GM23248 (cell line): Measurements from ENCODE around the gene GATA5. TPM values are rescaled to one million over a fixed set of nuclear protein-coding genes. Genes with fewer than 3 reads are reported as not detected.

Experiments used
- DNase-seq: peaks from one replicate; pipeline ENCODE4 v3.0.0-alpha.2; 2015
- H2AFZ ChIP-seq: fragments of 200-600 bp; sonication (generic); 2 replicates; pipeline ENCODE4 v1.6.1; 2016; ENCODE audit warnings: antibody characterized with exemption
- H3F3A ChIP-seq: fragments of 200-600 bp; sonication (generic); 2 replicates; pipeline ENCODE4 v1.6.1; 2016; ENCODE audit warnings: mild to moderate bottlenecking, antibody characterized with exemption, mixed run types; ENCODE audit not compliant: insufficient read depth
- H3K27ac ChIP-seq: fragments of 200-600 bp; sonication (generic); 2 replicates; pipeline ENCODE4 v1.5.1; 2016; ENCODE audit warnings: mild to moderate bottlenecking
- H3K27me3 ChIP-seq: fragments of 200-600 bp; sonication (generic); replicated peaks from 2 replicates; pipeline ENCODE4 v1.6.1; 2016; ENCODE audit warnings: mild to moderate bottlenecking; ENCODE audit not compliant: insufficient read depth
- H3K36me3 ChIP-seq: fragments of 200-600 bp; sonication (generic); 2 replicates; pipeline ENCODE4 v1.6.1; 2016; ENCODE audit warnings: low read depth, mild to moderate bottlenecking
- H3K4me1 ChIP-seq: fragments of 200-600 bp; sonication (generic); 2 replicates; pipeline ENCODE4 v1.6.1; 2016; ENCODE audit warnings: mild to moderate bottlenecking; ENCODE audit not compliant: insufficient read depth
- H3K4me2 ChIP-seq: fragments of 200-600 bp; sonication (generic); one replicate; pipeline ENCODE4 v1.6.1; 2016; ENCODE audit warnings: mild to moderate bottlenecking; ENCODE audit not compliant: unreplicated experiment
- H3K4me3 ChIP-seq: fragments of 200-600 bp; sonication (generic); 2 replicates; pipeline ENCODE4 v1.5.1; 2016; ENCODE audit warnings: mild to moderate bottlenecking
- H3K79me2 ChIP-seq: fragments of 200-600 bp; sonication (generic); 2 replicates; pipeline ENCODE4 v1.6.1; 2016; ENCODE audit warnings: mild to moderate bottlenecking; ENCODE audit not compliant: insufficient read depth
- H3K9ac ChIP-seq: fragments of 200-600 bp; sonication (generic); 2 replicates; pipeline ENCODE4 v1.6.1; 2016; ENCODE audit warnings: mild to moderate bottlenecking
- H3K9me2 ChIP-seq: fragments of 200-600 bp; sonication (generic); 2 replicates; pipeline ENCODE4 v1.6.1; 2016; ENCODE audit warnings: mixed run types, mild to moderate bottlenecking, moderate library complexity; ENCODE audit not compliant: insufficient read depth
- H3K9me3 ChIP-seq: fragments of 200-600 bp; sonication (generic); one replicate; pipeline ENCODE4 v1.6.1; 2017; ENCODE audit warnings: low read depth
- H4K20me1 ChIP-seq: fragments of 200-600 bp; sonication (generic); 2 replicates; pipeline ENCODE4 v1.6.0; 2016; ENCODE audit not compliant: insufficient read depth
- EZH2 ChIP-seq: fragments of 200-600 bp; sonication (generic); IDR thresholded peaks from 2 replicates; pipeline ENCODE4 v1.6.1; 2018; ENCODE audit warnings: antibody characterized with exemption, mild to moderate bottlenecking; ENCODE audit not compliant: insufficient read depth, poor library complexity, severe bottlenecking
- EZH2phosphoT487 ChIP-seq: fragments of 200-600 bp; sonication (generic); IDR thresholded peaks from 2 replicates; pipeline ENCODE4 v1.6.1; 2018; ENCODE audit warnings: antibody characterized with exemption, moderate library complexity, mild to moderate bottlenecking, low read depth; ENCODE audit not compliant: insufficient read depth
- WGBS, 2 experiments: methylation state at CpG; one replicate each; pipeline ENCODE4 v1.1.6; 2015 to 2017; ENCODE audit warnings: low lambda C conversion rate in 2 of 2, low coverage in 1 of 2; ENCODE audit errors: missing lambda C conversion rate in 2 of 2; 5-methylcytosine and 5-hydroxymethylcytosine counted together
- in situ Hi-C: fragments of 300-500 bp; cut with MboI; formaldehyde crosslinking; loops from 2 replicates; pipeline ENCODE4 v1.15.0; 2020
- polyA plus RNA-seq: library from polyadenylated mRNA; unstranded; fragments of >200 nt; fragmentation: Nextera tagmentation; extraction: Ambion mirVana; gene quantifications from 2 replicates; pipeline ENCODE4 v1.2.1, GENCODE V29; 2016
- total RNA-seq: library from RNA; depleted of rRNA; stranded (reverse); fragments of >200 nt; shearing (Covaris generic); gene quantifications from 2 replicates; pipeline ENCODE4 v1.2.3, GENCODE V29; 2014

GATA5 gene
- total and polyA plus RNA-seq, 2 experiments from 2014 or later: not detected

GRCh38 chr20:62457831-62458230 lies 18.0 kb downstream of the GATA5 start:
- TF ChIP-seq EZH2: no peak
- no peak for TF ChIP-seq EZH2phosphoT487
- no peaks in the 10 kb centered on the region for H3F3A ChIP-seq
- H3K9me3 ChIP-seq: no peaks in the 10 kb centered on the region
- in situ Hi-C loops: no loop called here
- H3K9me2 ChIP-seq: no peaks in the 10 kb centered on the region
- H3K4me1 ChIP-seq: no peaks in the 10 kb centered on the region
- H4K20me1 ChIP-seq: no peaks in the 10 kb centered on the region
- no peaks in the 10 kb centered on the region for H3K79me2 ChIP-seq
- no peak overlapping the region for H2AFZ ChIP-seq
- no peak overlapping the region for H3K9ac ChIP-seq
- H3K4me2 ChIP-seq: no peak overlapping the region
- 69% methylated on average over 18 to 20 of the region's 20 CpGs for WGBS, 2 experiments
- H3K36me3 ChIP-seq: no peaks in the 10 kb centered on the region
- no peak overlapping the region for H3K4me3 ChIP-seq
- peaks cover 24% of the 10 kb centered on the region for H3K27me3 ChIP-seq
- no peak for DNase-seq
- no peak overlapping the region for H3K27ac ChIP-seq

GRCh38 chr20:62457098-62457497 lies 18.7 kb downstream of the GATA5 start:
- H4K20me1 ChIP-seq: no peaks in the 10 kb centered on the region
- no peaks in the 10 kb centered on the region for H3K9me3 ChIP-seq
- no peaks in the 10 kb centered on the region for H3F3A ChIP-seq
- H3K36me3 ChIP-seq: no peaks in the 10 kb centered on the region
- TF ChIP-seq EZH2 (no peak), EZH2phosphoT487 (no peak)
- no peak overlapping the region for H3K9ac ChIP-seq
- no peak overlapping the region for H3K4me2 ChIP-seq
- peaks cover 24% of the 10 kb centered on the region for H3K27me3 ChIP-seq
- H3K9me2 ChIP-seq: no peaks in the 10 kb centered on the region
- WGBS, 2 experiments: 57 to 61% methylated on average over 11 to 17 of the region's 17 CpGs
- H3K4me3 ChIP-seq: no peak overlapping the region
- no peaks in the 10 kb centered on the region for H3K4me1 ChIP-seq
- no peaks in the 10 kb centered on the region for H3K79me2 ChIP-seq
- no peak overlapping the region for H2AFZ ChIP-seq
- in situ Hi-C loops: no loop called here
- no peak for DNase-seq
- H3K27ac ChIP-seq: no peak overlapping the region

- in situ Hi-C loops: no loop called here
Measured at GRCh38 chr20:62455929-62456328, 19.9 kb downstream of the GATA5 start.

GRCh38 chr20:62454904-62455636 lies 20.7 kb downstream of the GATA5 start:
- 36 to 40% methylated on average over 30 of the region's 30 CpGs for WGBS, 2 experiments
- Histone ChIP-seq H3K9me3 (no peaks in the 10 kb centered on the region), H4K20me1 (no peaks in the 10 kb centered on the region), H3K9me2 (no peaks in the 10 kb centered on the region), H3K79me2 (no peaks in the 10 kb centered on the region), H3F3A (no peaks in the 10 kb centered on the region), H3K9ac (no peak overlapping the region), H3K27me3 (peaks cover 24% of the 10 kb centered on the region), H3K4me1 (no peaks in the 10 kb centered on the region), H2AFZ (no peak overlapping the region), H3K4me2 (no peak overlapping the region), H3K4me3 (no peak overlapping the region), H3K36me3 (no peaks in the 10 kb centered on the region), H3K27ac (no peak overlapping the region)
- TF ChIP-seq EZH2phosphoT487 (no peak), EZH2 (no peak)
- in situ Hi-C loops: no loop called here
- DNase-seq: no peak

More at GRCh38 chr20:62455929-62456328, 19.9 kb downstream of the GATA5 start:
- WGBS, 2 experiments: 42 to 49% methylated on average over 15 of the region's 15 CpGs
- TF ChIP-seq EZH2phosphoT487 (no peak), EZH2 (no peak)
- Histone ChIP-seq H3K4me1 (no peaks in the 10 kb centered on the region), H3K27ac (no peak overlapping the region), H3K9me3 (no peaks in the 10 kb centered on the region), H3K36me3 (no peaks in the 10 kb centered on the region), H4K20me1 (no peaks in the 10 kb centered on the region), H3F3A (no peaks in the 10 kb centered on the region), H2AFZ (no peak overlapping the region), H3K79me2 (no peaks in the 10 kb centered on the region), H3K4me3 (no peak overlapping the region), H3K9ac (no peak overlapping the region), H3K9me2 (no peaks in the 10 kb centered on the region), H3K27me3 (peaks cover 24% of the 10 kb centered on the region), H3K4me2 (no peak overlapping the region)
- no peak for DNase-seq
